Gastroesophageal sphincter (tissue), 3 donors: ENCODE measurements around the gene ANKRD42.

Source experiments
- POLR2A ChIP-seq, 2 donors: fragments of 450-650 bp; IDR thresholded peaks; one replicate each; pipeline ENCODE4 v1.6.1; 2017; ENCODE audit warnings: antibody characterized with exemption in 2 of 2, mild to moderate bottlenecking in 2 of 2, moderate library complexity in 1 of 2
- TF ChIP-seq, protein P1 (sequence below), 4 experiments: fragments of 200-600 bp in 2 of 4; fragments of 450-650 bp in 2 of 4; sonication (generic) in 1 of 4; IDR thresholded peaks; one replicate each; pipeline ENCODE4 v1.5.1; 2017 to 2019; ENCODE audit warnings: antibody characterized with exemption in 4 of 4, mild to moderate bottlenecking in 2 of 4, moderate library complexity in 2 of 4

DNA sequence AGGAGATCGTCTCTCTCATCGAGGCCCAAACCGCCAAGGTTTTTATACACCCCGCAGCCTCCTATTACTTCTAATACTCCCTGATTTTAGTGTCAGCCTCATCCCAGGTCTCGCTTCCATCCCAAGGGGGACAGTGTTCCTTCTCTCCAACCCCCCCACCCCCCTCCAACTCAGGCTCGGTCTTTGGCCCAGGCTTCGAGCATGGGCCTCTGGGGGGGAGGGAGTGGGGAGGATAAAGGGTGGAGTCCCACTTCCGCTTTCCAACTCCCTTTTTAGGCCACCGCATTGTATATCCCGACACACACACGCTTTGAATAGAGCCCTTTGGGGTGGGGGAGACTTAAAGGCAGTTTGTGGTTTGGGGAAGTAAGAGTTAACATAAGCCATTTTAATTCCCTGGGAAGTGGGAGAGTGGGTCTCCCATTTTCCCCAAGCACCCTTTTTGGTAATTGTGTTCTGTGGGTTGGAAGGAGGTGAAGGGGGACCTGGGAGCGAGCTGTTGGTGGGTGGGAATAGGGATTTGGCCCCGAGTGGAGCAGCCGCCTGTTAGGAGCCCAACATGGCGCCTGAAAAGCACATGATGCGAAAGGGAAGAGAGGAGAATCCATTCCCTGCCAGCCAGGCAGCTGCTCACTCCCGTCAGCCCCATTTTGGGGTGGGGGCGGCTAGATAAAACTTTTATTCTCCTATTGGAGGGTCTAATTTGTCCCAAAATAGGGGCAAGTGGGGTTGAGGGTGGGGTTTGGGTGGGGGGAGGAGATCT lies 35.7 kb upstream of the ANKRD42 start:
- TF ChIP-seq, protein P1, sequence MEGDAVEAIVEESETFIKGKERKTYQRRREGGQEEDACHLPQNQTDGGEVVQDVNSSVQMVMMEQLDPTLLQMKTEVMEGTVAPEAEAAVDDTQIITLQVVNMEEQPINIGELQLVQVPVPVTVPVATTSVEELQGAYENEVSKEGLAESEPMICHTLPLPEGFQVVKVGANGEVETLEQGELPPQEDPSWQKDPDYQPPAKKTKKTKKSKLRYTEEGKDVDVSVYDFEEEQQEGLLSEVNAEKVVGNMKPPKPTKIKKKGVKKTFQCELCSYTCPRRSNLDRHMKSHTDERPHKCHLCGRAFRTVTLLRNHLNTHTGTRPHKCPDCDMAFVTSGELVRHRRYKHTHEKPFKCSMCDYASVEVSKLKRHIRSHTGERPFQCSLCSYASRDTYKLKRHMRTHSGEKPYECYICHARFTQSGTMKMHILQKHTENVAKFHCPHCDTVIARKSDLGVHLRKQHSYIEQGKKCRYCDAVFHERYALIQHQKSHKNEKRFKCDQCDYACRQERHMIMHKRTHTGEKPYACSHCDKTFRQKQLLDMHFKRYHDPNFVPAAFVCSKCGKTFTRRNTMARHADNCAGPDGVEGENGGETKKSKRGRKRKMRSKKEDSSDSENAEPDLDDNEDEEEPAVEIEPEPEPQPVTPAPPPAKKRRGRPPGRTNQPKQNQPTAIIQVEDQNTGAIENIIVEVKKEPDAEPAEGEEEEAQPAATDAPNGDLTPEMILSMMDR (IDR thresholded peaks at IDR 0.05): peak in 1 of 4 experiments; percentile 45
- no peak for TF ChIP-seq POLR2A (IDR thresholded peaks at IDR 0.05)
